Measurements from ENCODE around the gene APIP.

Gene APIP

DNA sequence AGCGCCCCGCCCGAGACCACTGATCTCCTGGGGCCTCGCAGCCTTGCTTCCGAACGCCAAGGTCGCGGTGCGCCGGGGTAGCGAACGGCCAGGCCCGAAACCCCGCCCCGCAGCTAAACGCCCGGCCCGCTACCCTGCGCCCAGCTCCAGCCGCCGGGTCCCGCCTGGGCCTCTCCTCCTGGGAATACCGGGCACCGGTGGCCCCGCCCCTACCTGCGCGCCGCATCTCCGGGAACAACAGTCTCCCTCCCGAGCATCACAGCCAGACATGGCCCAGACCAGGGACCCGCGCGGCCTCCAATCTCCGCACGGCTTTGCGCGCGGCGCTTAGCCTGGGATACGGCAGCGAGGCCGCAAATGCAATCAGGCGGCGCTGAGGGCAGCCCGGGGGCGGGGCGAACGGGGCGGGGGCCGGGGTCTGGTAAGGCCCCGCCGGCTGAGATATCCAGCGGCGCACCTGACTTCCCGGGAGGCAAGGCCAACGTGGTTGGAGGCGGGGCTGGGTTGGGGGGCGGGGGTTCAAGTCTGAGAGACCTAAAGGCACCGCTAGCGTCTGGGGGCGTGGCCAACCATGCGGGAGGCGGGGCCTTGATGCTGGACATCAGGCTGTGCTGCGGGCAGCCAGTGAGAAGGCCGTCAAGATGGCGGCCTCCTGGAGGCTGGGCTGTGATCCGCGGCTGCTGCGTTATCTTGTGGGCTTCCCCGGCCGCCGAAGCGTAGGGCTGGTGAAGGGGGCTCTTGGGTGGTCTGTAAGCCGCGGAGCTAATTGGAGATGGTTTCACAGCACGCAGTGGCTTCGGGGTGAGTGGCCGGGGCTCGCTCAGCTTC, at the start of gene APIP, which contains the start of gene PDHX:
Gene APIP (minus strand): TSS at position 365 of the 828 bp plus-strand sequence. CDS start 95 bp downstream, at position 270.
Gene PDHX (plus strand): TSS at position 604 of the 828 bp plus-strand sequence. CDS start 38 bp downstream, at position 642.
- DNase-seq: peak; percentile 94

DNA sequence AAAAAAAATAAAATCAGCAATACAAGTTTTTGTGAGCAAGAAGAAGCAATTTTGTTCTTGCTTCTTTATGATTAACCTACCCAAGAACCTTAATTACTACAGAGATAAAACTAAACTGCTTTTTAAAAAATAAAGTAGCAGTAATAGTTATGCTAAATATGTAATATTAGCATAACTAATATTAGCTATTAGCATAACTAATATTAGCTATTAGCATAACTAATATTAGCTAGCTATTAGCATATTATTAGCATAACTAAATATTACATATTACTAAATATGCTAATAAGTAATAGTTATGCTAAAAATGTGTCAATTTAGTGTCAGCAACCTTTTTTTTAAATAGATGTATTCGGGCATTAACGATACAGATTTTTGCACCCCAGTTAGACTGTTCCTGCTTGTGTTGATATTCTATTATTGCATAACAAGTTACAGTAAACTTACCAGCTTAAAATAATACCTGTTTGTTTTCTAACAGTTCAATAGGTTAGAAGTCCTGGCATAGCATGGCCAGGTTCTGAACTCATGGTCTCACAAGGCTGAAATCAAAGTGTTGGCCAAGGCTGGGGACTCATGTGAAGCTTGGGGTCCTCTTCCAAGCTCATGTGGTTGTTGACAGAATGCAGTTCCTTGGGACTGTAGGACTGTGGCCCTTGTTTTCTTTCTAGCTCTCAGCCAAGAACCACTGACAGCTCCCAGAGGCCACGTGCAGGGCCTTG, 48.6 kb upstream of the APIP start:
- no peak for DNase-seq

DNA sequence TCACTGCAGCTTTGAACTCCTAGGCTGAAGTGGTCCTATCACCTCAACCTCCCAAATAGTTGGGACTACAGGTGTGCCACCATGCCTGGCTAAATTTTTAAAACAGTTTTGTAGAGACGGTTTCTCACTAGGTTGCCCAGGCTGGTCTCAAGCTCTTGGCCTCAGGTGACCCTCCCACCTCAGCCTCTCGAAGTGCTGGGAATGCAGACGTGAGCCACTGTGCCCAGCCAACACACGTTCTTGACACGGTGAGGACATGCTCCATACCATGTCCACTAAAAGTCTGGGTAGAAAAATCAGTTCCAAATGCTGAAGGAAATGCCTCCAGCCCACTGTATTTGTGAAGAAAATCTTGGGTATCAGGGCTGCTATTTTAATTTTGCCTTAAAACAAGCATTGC, 47.2 kb upstream of the APIP start:
- DNase-seq: no peak

- DNase-seq: no peak
Observed at GRCh38 chr11:34962034-34962433, 45.9 kb upstream of the APIP start.

DNA sequence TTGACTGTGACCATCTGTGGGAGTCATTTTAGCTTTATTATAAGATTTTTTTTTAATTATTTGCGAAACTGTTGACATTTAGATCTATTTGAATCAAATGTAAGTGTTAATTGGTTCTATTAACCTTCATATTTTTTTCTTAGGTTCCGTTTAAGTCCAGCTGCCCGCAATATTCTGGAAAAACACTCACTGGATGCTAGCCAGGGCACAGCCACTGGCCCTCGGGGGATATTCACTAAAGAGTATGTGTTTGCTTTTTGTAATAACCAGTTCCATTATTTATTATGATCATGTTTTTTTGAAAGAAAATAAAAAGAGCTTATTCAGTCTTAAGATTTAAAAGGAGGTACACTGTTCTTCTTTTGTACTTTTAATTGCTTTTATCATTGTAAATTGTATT, 44.1 kb upstream of the APIP start:
- no peak for DNase-seq

GRCh38 chr11:34959770-34960169, 43.6 kb upstream of the APIP start:
- no peak for DNase-seq

DNA sequence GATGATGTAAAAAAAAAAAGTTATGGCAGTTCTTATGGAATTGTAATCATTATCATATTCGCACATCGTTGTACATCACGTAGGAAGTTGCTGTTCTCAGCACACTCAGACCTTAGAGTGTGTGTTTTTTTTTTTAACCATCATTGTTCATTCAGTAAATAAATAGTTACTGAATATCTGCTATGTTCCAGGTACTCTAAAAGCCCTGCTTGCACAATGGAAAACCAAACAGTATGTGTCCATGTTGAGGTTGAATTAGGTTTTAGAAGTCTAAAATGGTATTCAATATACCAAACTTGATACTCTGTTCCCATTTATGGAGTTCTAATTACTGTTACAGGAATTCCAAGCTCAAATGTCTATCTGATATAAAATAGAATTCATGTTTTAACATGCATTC, 41.4 kb upstream of the APIP start:
- no peak for DNase-seq

GRCh38 chr11:34957206-34957605, 41.0 kb upstream of the APIP start:
- no peak for DNase-seq

DNA sequence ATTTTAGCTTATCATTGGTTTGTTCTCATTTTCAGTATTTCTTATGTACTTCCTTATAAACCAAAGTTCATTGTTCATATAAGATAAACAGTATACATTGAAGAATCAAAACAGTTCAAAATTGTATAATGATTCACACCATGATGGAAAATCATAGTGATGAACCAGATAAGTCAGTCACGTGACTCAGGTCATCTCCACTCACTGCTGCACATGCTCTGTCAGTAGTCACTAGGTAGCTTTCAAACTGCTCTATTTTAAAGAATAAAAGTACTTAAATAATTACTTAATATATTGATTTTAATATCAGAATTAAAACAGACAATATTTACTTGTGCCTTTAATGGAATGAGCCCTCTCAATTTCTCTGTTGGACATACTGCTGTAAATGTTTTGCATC, 37.8 kb upstream of the APIP start:
- DNase-seq: no peak

DNA sequence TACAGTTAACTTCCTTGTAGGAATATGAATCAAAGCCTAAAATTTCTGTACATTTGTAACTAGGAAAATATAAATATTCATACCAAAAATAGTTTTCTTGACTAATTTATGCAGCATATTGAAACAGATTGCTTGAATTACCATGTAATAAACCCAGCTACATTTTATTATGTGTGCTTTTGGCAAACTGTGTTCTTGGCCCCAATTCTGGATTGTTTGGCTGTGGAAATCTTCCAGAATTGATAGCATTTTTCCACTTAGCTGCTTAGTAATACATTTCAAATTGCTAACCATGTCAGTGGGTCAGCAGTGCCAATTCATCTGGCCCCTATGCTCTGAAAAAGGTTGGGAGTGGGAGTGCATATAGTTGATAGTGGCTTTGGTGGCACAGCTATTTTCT, 32.5 kb upstream of the APIP start:
- DNase-seq: no peak

GRCh38 chr11:34944692-34945091, 28.5 kb upstream of the APIP start:
- DNase-seq: no peak

DNA sequence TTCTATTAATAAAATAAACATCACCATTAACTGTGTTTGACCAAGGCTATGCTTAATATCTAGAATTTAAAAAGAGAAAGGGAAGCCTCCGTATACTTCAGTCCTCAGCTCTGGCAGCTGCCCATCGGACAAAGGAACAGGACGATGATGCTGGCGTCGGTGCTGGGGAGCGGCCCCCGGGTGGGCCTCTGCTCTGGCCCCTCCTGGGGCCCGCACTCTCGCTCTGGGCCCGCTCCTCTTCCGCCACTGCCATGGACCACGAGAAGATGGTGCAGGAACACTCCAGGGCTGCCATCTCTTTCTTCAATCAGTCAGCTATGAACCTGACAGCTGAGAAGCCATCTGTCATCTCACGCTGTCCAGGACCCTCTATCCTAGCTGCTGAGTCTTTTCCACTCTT, 25.5 kb upstream of the APIP start:
- no peak for DNase-seq

DNA sequence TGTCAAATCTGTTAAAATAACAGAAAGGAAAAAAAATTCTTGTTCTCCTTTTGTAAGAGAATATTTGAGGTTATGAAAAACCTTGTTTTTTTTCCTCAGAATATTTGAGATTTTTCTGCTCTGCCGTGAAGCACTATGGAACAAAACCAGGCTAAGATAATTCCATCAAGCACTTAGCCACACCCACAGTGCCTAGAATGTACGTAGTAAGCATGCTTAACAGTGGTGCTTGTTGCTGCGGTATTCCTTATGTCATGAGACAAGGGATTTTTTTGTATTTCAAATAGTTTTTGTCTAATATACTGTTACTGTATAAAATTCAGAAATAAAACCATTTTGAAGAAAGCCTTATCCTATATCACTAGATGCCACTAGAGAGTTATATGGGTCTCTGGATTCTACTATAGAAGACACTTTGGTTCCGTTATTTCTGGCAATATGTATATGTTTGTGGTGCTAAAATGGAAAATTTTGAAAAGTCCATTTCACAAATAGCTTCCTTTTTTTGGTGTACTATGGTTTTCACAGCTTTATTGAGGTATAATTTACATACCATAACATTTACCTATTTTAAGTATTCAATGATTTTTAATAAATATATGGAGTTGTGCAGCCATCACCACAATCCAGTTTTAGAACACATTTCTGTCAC, 24.0 kb upstream of the APIP start:
- no peak for DNase-seq

- no peak for DNase-seq
Observed at GRCh38 chr11:34938611-34939010, 22.4 kb upstream of the APIP start.

DNA sequence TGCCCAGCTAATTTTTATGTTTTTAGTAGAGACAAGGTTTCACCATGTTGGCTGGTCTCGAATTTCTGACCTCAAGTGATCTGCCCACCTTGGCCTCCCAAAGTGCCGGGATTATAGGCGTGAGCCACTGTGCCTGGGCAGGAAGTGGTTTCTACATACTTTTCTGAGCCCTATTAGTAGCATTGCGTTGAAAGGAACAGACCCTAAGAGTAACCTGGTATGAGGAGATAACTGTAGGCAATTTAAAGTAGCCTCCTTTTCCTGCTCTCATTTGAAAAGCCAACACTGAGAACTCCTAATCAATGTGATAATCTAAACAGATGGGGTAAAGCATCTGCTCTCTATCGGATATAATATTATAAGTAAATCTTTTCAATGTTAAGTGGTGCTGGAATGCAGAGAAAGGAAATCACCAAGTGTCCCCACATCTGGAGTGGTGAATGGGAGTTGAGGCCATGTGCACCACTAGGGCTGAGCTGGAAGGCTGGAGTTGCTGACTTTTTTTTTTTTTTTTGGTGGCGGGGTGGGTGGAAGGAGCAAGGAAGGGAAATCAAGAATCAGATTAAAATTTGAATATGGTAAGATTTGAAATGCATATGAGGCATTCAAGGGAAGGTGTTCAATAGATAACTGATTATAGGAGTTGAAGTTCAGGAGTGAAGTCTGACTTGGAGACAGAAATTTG, 20.9 kb upstream of the APIP start:
- DNase-seq: no peak

DNA sequence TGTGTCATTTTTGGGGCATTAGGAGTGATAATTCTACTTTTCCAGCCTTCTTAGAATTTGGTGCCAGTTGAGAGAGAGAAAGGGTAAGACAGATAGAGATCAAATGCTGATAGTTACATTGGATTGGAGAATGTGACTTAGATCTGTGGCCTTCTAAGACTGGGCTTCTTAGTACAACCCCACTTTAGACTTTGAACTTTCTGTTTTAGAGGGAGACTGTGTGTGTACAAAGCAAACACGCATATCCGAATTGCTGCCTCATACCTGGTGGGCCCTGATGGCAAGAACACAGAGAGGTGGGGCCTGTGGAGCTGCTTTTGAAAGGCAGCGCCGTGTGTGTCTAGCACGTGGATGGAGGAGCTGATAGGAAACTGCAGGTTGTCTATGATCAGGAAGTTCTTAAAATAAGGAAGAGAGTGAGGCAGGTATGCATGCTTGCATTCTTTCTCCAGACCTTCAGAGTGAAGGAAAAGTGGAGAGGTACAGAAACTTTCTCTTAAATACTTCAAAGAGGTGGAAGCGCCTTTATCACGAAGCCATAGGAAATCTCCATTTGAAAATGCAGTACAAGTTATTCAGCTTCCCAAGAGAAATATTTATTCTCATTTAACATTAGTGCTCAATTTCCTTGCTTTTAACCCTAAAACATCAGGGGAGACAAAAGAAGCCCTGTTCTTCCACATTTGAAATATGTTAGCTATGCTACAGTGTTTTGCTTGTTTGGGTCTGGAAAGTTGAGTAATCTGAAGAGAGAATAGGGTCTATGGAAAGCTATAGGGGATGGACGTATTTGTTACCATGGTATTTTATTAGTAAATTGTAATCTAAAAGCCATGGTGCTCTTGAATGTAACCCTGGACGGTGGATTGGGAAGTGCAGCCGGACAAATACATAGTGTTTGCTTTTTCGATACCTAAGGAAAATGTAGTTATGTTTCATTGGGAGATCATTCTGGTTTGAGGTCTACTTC, 13.9 kb upstream of the APIP start:
- DNase-seq: no peak

DNA sequence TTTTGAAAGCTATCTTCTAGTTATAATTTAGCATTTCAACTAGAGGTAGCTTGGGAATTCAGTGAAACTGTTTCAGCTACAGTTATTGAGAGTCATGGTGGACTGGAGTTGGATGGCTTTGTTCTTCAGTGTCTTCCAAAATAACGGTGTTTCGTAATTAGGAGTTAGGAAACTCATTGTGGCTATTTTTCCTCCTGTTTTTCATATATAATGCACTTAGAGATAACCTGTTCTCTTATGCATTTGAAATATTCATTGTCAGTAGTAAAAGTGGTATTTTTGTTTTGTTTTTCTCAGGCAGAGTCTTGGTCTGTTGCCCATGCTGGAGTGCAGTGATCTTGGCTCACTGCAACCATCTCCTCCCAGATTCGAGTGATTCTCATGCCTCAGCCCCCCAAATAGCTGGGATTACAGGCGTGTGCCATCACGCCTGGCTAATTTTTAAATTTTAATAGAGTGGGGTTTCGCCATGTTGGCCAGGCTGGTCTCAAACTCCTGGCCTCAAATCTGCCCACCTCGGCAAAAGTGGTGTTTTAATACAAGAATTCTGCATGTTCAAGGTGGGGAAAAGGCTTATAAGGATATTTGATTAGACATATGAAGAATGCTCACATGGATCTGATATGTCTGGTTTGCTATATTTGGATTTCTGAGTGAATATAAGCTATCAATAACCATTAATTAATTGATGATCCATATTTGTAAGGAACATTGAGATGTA, 12.9 kb upstream of the APIP start:
- DNase-seq: no peak

DNA sequence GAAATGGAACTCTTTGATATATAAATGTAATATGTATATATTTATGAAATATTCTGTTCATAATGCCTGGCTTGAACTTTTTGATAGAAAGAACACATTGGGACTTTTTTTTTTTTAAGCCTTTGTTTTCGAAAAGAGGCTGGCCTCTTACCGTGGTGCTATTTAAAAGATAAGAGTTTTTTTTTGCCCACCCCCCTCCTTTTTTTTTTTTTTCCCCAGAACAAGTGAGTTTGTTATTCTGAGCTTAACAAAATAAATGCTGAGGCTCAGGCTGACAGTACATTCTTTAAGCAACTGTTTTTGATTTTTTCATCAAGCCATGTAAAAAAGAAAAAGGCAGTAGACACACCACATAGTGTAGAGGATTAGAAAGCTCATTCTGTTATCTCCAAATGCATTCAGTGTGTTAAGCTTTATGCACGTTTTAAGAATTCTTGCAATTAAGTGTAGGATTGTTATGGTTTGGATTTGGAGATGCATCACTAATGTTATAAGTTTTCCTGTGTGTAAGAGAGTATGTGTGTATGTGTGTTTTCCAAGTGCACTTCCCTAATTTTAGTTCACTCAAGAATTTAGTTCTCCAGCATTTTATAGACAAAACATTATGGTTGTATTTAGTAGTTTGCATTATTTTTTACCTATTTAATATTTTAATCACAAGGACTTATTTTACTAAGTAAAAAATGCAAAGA, 12.2 kb upstream of the APIP start:
- DNase-seq: no peak

DNA sequence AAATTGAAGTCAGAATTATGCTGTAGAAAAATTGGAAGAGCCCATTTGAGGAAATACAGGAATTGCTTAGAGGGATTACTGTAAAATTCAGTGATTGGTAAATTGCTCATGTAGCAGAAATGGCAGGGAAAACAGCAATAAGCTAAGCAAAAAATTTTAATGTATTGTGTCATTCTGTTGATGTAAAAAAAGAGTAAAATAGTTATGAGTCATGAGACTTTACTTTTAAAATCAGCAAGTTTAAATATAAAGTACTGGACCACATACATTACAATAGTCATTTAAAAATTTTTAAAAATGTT, 10.6 kb upstream of the APIP start:
- DNase-seq: no peak

GRCh38 chr11:34926101-34926830, 10.1 kb upstream of the APIP start:
- DNase-seq: peak; percentile 73

Measured in CD4-positive, alpha-beta T cell treated with Interleukin-4 for 4 hours (primary cell).